HEK293T (cell line): ENCODE measurements around the gene NAT16.

Experiments used
- ARNT ChIP-seq: fragments of 450-650 bp; IDR thresholded peaks from 2 replicates; pipeline ENCODE4 v1.6.1; 2017; ENCODE audit warnings: mild to moderate bottlenecking
- BHLHE40 ChIP-seq: fragments of 450-650 bp; IDR thresholded peaks from 2 replicates; pipeline ENCODE4 v1.6.1; 2016; ENCODE audit warnings: mild to moderate bottlenecking, moderate library complexity, borderline replicate concordance
- ELF4 ChIP-seq: fragments of 450-650 bp; IDR thresholded peaks from 2 replicates; pipeline ENCODE4 v1.6.1; 2017; ENCODE audit warnings: antibody characterized with exemption
- FOXA1 ChIP-seq: fragments of 450-650 bp; IDR thresholded peaks from 2 replicates; pipeline ENCODE4 v1.6.1; 2016; ENCODE audit warnings: mild to moderate bottlenecking
- FOXK2 ChIP-seq: fragments of 450-650 bp; IDR thresholded peaks from 2 replicates; pipeline ENCODE4 v1.6.1; 2016; ENCODE audit warnings: mild to moderate bottlenecking
- FOXM1 ChIP-seq: fragments of 450-650 bp; IDR thresholded peaks from 2 replicates; pipeline ENCODE4 v1.6.1; 2017; ENCODE audit warnings: mild to moderate bottlenecking, borderline replicate concordance
- L3MBTL2 ChIP-seq: fragments of 450-650 bp; conservative IDR thresholded peaks from 2 replicates; pipeline ENCODE4 v1.6.1; 2016; ENCODE audit warnings: mild to moderate bottlenecking
- NFRKB ChIP-seq: fragments of 450-650 bp; IDR thresholded peaks from 2 replicates; pipeline ENCODE4 v1.6.1; 2016; ENCODE audit warnings: mild to moderate bottlenecking, moderate library complexity
- PKNOX1 ChIP-seq: fragments of 450-650 bp; IDR thresholded peaks from 2 replicates; pipeline ENCODE4 v1.6.1; 2016
- SP1 ChIP-seq: fragments of 450-650 bp; IDR thresholded peaks from 2 replicates; pipeline ENCODE4 v1.6.1; 2017
- SUZ12 ChIP-seq: fragments of 450-650 bp; IDR thresholded peaks from 2 replicates; pipeline ENCODE4 v1.6.1; 2016; ENCODE audit warnings: mild to moderate bottlenecking
- TARDBP ChIP-seq: fragments of 450-650 bp; IDR thresholded peaks from 2 replicates; pipeline ENCODE4 v1.6.1; 2016
- ZNF384 ChIP-seq: fragments of 450-650 bp; IDR thresholded peaks from 2 replicates; pipeline ENCODE4 v1.6.1; 2016

- TF ChIP-seq L3MBTL2 (no peak), ZNF384 (no peak), FOXM1 (no peak), ARNT (no peak), FOXA1 (no peak), NFRKB (no peak), FOXK2 (no peak), SP1 (no peak), PKNOX1 (no peak), BHLHE40 (no peak), SUZ12 (no peak), TARDBP (no peak), ELF4 (no peak)
Measured at GRCh38 chr7:101173752-101174244, 6.3 kb downstream of the NAT16 start.
